Tibial nerve (tissue), 3 donors: ENCODE results near the gene PNPLA1.

ENCODE experiments used
- CTCF ChIP-seq, 5 experiments: fragments of 200-600 bp in 3 of 5; fragments of 450-650 bp in 2 of 5; sonication (generic) in 3 of 5; IDR thresholded peaks; one replicate each; pipeline ENCODE4 v1.5.1; 2016 to 2019; ENCODE audit warnings: antibody characterized with exemption in 5 of 5, mild to moderate bottlenecking in 3 of 5, moderate library complexity in 2 of 5
- POLR2A ChIP-seq, 2 donors: fragments of 450-650 bp; IDR thresholded peaks; one replicate each; pipeline ENCODE4 v1.6.1; 2017; ENCODE audit warnings: antibody characterized with exemption in 2 of 2, mild to moderate bottlenecking in 2 of 2, moderate library complexity in 2 of 2

GRCh38 chr6:36289281-36289878 lies 19.5 kb downstream of the PNPLA1 start:
- no peak for TF ChIP-seq POLR2A (IDR thresholded peaks at IDR 0.05)
- TF ChIP-seq CTCF (IDR thresholded peaks at IDR 0.05), result no peak
